CD4-positive, alpha-beta T cell treated with Interferon gamma for 1 hour (primary cell): ENCODE measurements around the gene MEIOB.
"Not testable (repeated sequence)": the region's sequence is repeated elsewhere in the genome, so short reads cannot be mapped to it uniquely, and the experiment has no call there.

Experiments
- DNase-seq: peaks from one replicate; pipeline ENCODE4 v3.0.0-alpha.2; 2020

MEIOB gene, protein sequence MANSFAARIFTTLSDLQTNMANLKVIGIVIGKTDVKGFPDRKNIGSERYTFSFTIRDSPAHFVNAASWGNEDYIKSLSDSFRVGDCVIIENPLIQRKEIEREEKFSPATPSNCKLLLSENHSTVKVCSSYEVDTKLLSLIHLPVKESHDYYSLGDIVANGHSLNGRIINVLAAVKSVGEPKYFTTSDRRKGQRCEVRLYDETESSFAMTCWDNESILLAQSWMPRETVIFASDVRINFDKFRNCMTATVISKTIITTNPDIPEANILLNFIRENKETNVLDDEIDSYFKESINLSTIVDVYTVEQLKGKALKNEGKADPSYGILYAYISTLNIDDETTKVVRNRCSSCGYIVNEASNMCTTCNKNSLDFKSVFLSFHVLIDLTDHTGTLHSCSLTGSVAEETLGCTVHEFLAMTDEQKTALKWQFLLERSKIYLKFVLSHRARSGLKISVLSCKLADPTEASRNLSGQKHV

GRCh38 chr16:1871974-1872635 is at the start of gene MEIOB:
MEIOB (minus strand) TSS chr16:1872164; CDS start chr16:1868175, 3,989 bp downstream.
- peak; percentile 3 for DNase-seq

- DNase-seq, result no peak
Measured at GRCh38 chr16:1920727-1921171, 48.8 kb upstream of the MEIOB start.

- not testable (repeated sequence) for DNase-seq
Measured at GRCh38 chr16:1920122-1920521, 48.2 kb upstream of the MEIOB start.

- DNase-seq, result no peak
Measured at GRCh38 chr16:1919327-1919998, 47.5 kb upstream of the MEIOB start.

DNA sequence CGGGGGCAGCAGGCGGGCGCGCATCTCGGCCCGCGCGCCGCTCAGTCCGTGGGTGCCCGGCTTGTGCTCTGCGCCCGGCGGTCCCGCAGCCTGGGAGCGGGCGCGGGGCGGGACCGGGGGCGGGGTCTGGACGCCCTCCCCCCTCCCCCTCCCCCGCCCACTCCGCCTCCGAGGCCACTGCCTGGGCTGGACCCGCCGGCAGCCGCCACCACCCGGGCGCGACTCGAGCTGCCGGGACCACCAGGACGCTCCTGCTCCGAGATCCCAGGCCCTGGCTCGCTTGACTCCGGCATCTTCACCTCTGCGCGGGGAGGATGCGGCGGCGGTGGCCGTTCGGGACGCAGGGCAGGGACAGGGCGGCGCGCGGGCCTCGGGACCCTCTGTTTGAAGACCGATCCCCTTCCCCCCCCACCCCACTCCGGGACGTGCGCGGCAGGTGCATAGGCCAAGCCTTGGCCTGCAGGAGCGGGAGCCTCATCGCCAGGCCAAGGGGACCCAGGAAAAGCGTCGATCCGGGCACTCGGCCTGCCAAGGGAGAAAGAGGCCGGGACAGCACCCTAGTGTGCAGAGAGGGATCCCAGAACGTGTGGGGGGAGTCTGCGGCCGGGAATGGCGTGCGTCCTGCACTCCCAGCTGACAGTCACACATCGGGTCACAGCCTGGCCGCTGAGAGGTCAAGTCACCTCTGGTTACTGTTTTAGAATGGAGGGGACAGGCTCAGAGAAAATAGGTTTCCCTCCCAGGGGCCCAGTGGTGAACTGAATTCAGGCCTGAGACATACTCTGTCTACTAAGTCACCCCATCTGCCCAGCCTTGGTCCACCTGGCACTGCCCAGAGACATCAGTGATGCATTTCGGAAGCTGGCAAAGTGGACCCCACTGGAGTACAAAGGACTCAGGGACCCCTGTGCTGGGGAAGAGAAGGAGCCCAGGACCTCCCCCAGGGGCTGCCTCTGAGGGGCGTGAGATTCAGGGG is 46.7 kb upstream of the MEIOB start, which contains the start of gene HS3ST6:
TSS of gene HS3ST6 (minus strand) at position 65 of the 976 bp plus-strand sequence. CDS start 92 bp downstream, outside the sequence.
- DNase-seq, result no peak

DNA sequence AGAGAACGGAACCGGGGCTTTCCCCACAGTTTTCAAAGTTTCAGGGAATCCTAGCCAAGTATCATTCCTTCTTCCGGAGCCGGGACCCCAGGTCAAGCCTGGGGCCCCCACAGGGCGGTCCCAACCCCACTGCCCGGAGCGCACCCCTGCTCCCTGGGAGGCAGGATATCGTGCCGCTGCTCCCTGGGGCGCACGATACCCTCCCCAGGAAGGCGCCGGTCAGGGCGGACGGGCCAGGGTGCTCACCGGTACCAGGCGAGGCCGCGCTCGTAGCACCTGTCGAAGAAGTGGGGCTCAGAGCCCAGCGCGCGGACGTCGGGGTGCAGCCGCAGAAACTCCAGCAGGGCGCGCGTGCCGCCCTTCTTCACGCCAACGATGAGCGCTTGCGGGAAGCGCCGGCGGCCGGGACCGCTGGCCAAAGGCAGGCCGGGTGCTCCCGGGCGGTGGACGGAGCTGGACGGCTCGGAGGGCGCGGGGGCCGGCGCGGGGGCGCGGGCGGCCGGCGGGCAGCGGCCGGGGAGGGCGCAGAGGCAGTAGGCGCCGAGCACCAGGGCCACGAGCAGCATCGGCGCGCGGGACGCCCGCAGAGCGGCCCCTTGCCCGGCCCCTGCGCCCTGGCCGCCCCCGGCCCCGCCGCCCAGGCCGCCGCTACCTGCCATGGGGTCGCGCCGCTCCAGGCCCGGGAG is 45.8 kb upstream of the MEIOB start:
- no peak for DNase-seq

- no peak for DNase-seq
Measured at GRCh38 chr16:1917056-1917664, 45.2 kb upstream of the MEIOB start.

GRCh38 chr16:1916640-1916990 is 44.7 kb upstream of the MEIOB start:
- DNase-seq, result no peak

- DNase-seq, result no peak
Measured at GRCh38 chr16:1915732-1916639, 44.0 kb upstream of the MEIOB start.

DNA sequence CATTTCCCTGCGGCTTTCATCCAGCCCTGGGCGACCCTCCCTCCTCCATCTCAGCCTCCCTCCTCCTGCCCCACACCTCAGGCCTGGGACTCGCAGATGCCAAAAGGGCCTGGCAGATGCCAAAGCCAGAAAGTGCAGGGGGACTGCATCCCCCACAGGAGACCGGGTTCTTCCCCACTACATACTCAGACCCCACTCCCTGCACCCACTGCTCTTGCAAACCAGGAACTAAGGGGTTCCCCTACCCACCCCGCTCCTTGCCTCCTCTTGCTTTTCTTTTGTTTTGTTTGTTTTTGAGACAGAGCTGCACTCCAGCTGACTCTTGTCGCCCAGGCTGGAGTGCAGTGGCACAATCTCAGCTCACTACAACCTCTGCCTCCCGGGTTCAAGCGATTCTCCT is 43.0 kb upstream of the MEIOB start:
- no peak for DNase-seq

- no peak for DNase-seq
Measured at GRCh38 chr16:1914084-1914608, 42.2 kb upstream of the MEIOB start.

- DNase-seq, result no peak
Measured at GRCh38 chr16:1913327-1914083, 41.5 kb upstream of the MEIOB start.

DNA sequence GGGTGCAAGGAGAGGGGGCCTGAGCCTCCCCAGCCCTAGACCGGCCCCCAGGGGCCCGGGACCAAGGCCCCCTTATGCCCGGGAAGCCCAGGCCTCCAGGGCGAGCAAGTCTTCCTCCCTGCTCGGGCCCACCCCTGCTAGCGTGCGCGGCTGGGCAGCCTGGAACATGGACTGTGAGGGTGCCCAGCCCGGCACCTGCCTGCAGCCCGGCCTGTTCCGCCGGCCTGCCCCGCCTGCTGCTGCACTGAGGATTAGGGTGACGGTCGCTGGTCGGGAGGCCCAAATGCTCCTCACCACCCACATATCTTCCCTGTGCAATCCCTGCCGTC is 40.2 kb upstream of the MEIOB start:
- no peak for DNase-seq

GRCh38 chr16:1911467-1912214 is 39.7 kb upstream of the MEIOB start:
- no peak for DNase-seq

DNA sequence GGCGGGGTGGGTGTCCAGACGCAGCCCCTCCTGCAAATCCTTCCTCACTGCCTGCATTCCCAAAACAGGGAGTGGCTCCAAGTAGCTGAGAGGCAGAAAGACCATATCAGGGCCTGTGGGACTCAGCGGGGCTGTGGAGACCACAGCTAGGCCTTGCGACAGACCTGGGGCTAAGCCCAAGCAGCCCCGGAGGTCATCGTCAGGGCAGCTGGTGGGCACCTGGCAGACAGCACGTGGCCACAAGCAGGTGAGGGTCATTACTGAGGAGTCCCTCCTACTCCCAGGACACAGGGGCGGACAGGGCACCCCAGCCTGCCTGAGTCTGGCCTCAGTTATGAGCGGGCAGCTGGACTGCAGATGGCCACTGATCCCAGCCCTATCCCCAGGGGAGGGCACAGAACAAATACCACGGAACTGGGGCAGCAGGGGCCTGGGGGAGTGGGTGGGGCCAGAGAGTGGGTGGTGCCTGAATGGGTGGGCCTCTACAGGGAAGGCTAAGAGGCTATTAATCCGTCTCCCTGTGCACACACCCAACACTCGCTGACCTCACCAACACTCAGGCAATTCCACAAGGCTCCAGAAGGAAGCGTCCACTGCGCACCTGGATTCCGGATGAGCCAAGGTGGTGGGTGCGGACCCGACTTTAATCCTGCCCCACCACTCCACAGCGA is 37.7 kb upstream of the MEIOB start:
- no peak for DNase-seq

DNA sequence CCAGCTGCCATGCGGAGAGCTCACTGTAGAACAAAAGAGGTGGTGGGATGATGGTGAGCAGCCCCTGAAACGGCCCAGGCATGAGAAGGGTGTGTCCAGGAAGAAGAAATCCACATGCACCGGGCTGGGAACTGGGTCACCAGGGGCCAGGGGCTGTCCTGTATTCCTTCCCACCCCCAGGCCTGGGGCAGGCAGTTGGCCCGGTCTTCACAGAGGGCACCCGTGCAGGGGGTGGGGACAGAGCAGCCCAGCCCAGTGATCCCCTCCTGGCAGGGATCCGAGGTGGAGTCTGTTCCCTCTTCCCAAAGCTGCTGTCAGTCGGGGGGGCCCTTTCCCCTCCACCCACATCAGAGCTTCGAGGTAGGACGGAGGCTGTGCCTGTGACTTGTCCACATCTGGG is 37.0 kb upstream of the MEIOB start:
- DNase-seq, result no peak

DNA sequence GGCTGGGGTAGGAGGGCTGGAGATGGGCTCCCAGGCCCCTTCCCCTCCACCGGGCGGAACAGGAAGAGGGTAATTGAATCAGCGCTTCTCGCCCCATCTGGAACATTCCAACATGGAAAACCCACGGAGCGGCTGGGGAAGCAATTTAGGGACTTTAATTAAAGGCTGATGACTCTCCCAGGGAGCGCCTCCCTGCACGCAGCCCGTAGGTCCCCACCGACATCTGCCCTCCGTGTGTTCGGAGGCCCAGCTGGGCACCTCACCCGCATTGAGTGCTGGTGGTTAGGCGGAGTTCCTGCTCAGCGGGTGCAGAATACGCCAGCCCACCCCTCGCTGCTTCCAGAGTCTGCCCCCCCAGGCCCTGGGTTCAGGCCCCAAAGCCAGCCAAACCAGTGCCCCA is 36.2 kb upstream of the MEIOB start:
- DNase-seq, result no peak
